ENCODE results near the gene POLR1D. TPM values are rescaled to one million over a fixed set of nuclear protein-coding genes. Genes with fewer than 3 reads are reported as not detected.

Gene POLR1D
- total and polyA plus RNA-seq, 12 donors = 62.3 to 130 (median 78.5) TPM

DNA sequence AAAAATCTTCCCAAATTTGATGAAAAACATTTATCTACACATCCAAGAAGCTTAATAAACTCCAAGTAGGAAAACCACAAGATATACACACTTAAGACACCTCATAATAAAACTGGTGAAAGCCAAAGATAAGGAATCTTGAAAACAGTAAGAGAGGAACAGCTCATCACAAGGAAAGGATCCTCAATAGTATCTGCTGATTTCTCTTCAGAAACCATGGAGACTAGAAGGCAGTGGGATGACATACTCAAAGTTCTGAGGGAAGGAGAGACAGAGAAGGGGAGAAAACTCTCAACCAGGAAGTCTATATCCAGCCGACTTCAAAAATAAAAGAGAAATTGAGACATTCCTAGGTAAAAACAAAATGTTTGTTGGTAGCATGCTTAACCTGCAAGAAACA, 47.0 kb upstream of the POLR1D start:
- WGBS, 2 donors = 94% methylated on average over 1 of the region's 1 CpG
- DNase-seq (no peak), ATAC-seq (no peak)
- H3K27me3 ChIP-seq = no peaks in the 10 kb centered on the region
- H3K4me1 ChIP-seq = peaks cover 0 to 33% (median 0%) of the 10 kb centered on the region in 9 donors
- intact Hi-C loops (cut with DNase I) = loop anchor here in 1 of 10 donors (5.0 kb wide), 1 partner anchor 43 kb away; no protein-coding TSS in a partner anchor
- peaks cover 0 to 13% (median 0%) of the 10 kb centered on the region in 9 donors for H3K36me3 ChIP-seq
- no peaks in the 10 kb centered on the region for H3K9me3 ChIP-seq
- no peak overlapping the region for H3K27ac ChIP-seq
- H3K4me3 ChIP-seq = no peak overlapping the region
- no peak for TF ChIP-seq CTCF (IDR thresholded peaks at IDR 0.05)

GRCh38 chr13:27578121-27579030, 43.3 kb upstream of the POLR1D start:
- H3K4me1 ChIP-seq = peaks cover 0 to 22% (median under 1%) of the 10 kb centered on the region in 9 donors
- no peaks in the 10 kb centered on the region for H3K27me3 ChIP-seq
- intact Hi-C loops (cut with DNase I) = loop anchor here in 1 of 10 donors (5.0 kb wide), 1 partner anchor 39 kb away; no protein-coding TSS in a partner anchor
- no peaks in the 10 kb centered on the region for H3K9me3 ChIP-seq
- H3K36me3 ChIP-seq = peaks cover 0 to 33% (median 0%) of the 10 kb centered on the region in 9 donors
- H3K27ac ChIP-seq = no peak overlapping the region
- no peak overlapping the region for H3K4me3 ChIP-seq
- 95 to 96% methylated on average over 6 of the region's 6 CpGs for WGBS, 2 donors
- ATAC-seq (peak in 1 of 8 donors; percentile 16), DNase-seq (no peak)
- no peak for TF ChIP-seq CTCF (IDR thresholded peaks at IDR 0.05)

GRCh38 chr13:27583645-27584044, 38.0 kb upstream of the POLR1D start:
- TF ChIP-seq CTCF (IDR thresholded peaks at IDR 0.05) = no peak
- WGBS, 2 donors = 22 to 27% methylated on average over 4 of the region's 4 CpGs
- Histone ChIP-seq H3K4me1 (peaks cover 6 to 46% (median 21%) of the 10 kb centered on the region in 9 donors), H3K9me3 (peaks cover 0 to 7% (median 0%) of the 10 kb centered on the region in 11 donors), H3K27ac (peak overlapping the region in 8 of 10 donors; percentile 0 to 70 (median 28)), H3K4me3 (no peak overlapping the region), H3K27me3 (no peaks in the 10 kb centered on the region), H3K36me3 (peaks cover 0 to 27% (median 0%) of the 10 kb centered on the region in 9 donors)
- intact Hi-C loops (cut with DNase I) = loop anchor here in 1 of 10 donors (10.0 kb wide), 1 partner anchor 71 kb away; no protein-coding TSS in a partner anchor
- DNase-seq (no peak), ATAC-seq (peak in 5 of 8 donors; percentile 34 to 58 (median 49))

DNA sequence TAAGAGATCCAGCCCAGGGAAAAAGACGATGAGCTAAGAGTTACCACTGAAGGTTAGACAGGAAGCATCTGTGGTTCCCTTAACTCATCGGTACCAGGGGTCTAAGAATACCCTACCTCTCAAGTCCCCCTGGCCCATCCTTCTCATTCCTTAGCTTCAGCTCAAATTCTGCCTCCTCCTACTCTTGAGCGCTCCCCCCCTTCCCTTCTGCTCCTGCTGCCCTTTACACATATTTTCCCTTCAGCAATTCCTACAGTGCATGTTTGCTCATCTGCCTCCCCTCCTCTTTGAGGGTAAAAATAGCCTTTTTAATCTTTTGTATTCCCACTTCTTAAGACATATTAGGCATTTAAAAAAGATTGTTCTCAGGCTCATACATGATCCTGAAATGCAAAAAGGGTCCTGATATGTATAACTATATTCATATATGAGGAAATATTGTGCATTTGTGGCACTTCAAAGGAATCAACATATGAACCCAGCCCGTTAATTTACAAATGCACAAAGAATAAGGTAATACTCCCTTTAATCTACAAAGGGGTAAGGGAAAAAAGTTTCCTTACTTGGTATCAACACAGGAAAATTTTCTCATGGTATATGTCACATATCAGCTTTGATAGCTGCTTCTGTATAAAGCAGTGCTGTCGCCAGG, 34.5 kb upstream of the POLR1D start:
- 54 to 55% methylated on average over 5 of the region's 5 CpGs for WGBS, 2 donors
- Histone ChIP-seq H3K4me1 (peaks cover 6 to 49% (median 27%) of the 10 kb centered on the region in 9 donors), H3K27ac (peak overlapping the region in 4 of 10 donors; percentile 14 to 68 (median 29)), H3K9me3 (peaks cover 0 to 8% (median 0%) of the 10 kb centered on the region in 11 donors), H3K4me3 (no peak overlapping the region), H3K27me3 (no peaks in the 10 kb centered on the region), H3K36me3 (no peaks in the 10 kb centered on the region)
- intact Hi-C loops (cut with DNase I) = loop anchor here in 1 of 10 donors (10.0 kb wide), 1 partner anchor 68 kb away; no protein-coding TSS in a partner anchor
- ATAC-seq (peak in 2 of 8 donors; percentile 44 to 58), DNase-seq (no peak)
- TF ChIP-seq CTCF (IDR thresholded peaks at IDR 0.05) = no peak

Data from heart right ventricle (tissue), 16 donors.